ENCODE data around the gene CXCR5.

CXCR5 gene

DNA sequence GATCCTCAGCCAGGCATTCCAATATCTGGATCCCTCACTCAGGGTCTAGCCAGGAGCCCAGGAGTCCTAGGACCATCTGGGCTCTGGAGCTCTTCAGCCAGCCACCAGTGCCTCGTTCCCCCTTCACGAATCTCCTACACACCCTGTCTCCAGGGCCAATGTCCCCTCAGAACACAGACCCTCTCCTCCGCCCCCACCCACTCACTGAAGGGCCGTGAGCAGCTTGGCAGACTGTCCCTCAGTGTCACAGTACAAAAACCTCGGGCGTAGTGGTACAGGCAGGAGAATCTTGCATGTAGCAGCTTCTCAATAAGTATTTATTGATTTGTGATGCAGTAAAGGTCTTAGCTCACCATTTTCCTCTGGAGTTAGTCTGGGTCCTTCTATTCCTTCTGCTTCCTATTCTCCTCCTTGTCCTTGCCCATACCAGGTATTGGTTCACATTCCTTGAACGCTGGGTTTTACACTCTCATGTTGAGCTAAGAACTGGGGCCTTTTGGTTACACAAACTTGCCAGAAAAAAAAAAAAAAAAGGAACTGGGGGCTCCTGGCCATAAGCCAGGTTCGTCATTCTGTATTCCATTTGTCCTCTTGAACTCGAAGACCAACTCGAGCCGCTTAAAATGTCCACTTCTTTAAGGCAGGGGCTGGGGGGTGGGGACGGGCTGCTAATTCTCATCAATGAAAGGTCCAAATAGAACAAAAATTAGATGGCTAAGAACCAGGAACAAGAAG, 2.3 kb downstream of the CXCR5 start:
- TF ChIP-seq CTCF (IDR thresholded peaks at IDR 0.05; ENCODE audit: low read length, missing control alignments) = no peak
- H3K4me3 ChIP-seq (replicated peaks; ENCODE audit: low read depth, low read length) = no peak overlapping the region
- DNase-seq (ENCODE audit: low read depth) = no peak

DNA sequence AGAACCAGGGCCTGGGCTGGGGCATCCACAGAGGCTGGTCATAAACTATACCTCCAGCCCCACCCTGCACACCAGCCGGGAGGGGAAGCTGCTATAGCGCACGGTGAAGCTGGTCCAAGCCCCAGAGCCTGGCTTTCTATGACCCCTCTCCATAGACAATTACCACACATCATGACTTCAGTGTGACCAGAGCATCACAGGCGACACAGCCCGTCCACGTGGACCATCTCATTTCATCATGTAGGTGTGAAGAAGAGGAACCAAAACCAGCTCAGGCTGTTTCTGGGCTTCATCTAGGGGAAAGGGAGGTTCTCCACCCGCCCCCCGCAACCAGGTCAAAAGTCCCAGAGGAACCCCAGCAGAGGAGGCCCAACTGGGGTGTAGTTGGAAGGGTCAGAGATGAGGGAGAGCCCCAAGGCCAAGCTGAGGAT, 3.0 kb downstream of the CXCR5 start:
- no peak for TF ChIP-seq CTCF (IDR thresholded peaks at IDR 0.05; ENCODE audit: low read length, missing control alignments)
- no peak for DNase-seq (ENCODE audit: low read depth)

DNA sequence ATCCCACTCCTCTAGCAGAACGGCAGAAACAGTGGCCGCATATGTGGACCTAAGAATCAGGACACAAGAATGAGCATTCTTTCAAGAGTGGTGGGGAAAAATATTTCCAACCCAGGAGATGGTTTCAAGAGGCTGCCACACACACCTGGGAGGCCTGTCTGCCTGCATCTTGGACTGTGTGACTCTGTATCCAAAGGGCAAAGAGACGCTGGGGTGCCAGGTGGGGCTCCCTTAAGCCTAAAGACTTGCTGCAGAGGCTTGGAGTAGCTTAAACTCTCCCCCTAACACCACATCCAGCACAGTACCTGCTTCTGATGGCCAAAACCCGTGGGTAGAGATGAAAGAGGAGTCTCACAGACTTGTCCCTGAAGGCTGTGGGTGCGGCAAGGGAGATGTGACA, 3.5 kb downstream of the CXCR5 start:
- no peak for DNase-seq (ENCODE audit: low read depth)
- H3K4me3 ChIP-seq (replicated peaks; ENCODE audit: low read depth, low read length) = no peak overlapping the region
- no peak for TF ChIP-seq CTCF (IDR thresholded peaks at IDR 0.05; ENCODE audit: low read length, missing control alignments)

More for the DNA sequence above, 3.0 kb downstream of the CXCR5 start:
- H3K4me3 ChIP-seq (replicated peaks; ENCODE audit: low read depth, low read length) = no peak overlapping the region

DNA sequence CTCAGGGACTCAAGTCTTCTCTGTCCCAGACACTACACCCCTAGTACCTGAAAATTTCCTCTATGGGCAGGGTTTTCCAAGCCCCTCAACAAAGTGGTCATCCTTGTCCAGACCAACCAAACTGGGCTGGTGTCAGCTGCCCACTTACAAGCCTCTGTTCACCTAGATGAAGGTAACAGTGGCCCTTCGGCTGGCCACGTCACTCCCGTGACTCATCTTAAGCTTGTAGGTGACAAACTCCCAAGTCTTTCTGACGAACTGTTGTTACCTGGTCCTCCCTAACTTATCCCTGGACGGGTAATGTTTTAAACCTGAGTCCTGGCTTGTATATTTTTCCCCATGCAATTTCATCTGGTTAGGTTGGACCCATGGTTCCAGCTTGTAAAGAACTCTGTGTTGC, 4.7 kb downstream of the CXCR5 start:
- no peak for DNase-seq (ENCODE audit: low read depth)
- no peak for TF ChIP-seq CTCF (IDR thresholded peaks at IDR 0.05; ENCODE audit: low read length, missing control alignments)
- H3K4me3 ChIP-seq (replicated peaks; ENCODE audit: low read depth, low read length) = no peak overlapping the region

GRCh38 chr11:118889797-118890196, 6.1 kb downstream of the CXCR5 start:
- peak; percentile 35 for DNase-seq (ENCODE audit: low read depth)
- no peak overlapping the region for H3K4me3 ChIP-seq (replicated peaks; ENCODE audit: low read depth, low read length)
- no peak for TF ChIP-seq CTCF (IDR thresholded peaks at IDR 0.05; ENCODE audit: low read length, missing control alignments)

- DNase-seq (ENCODE audit: low read depth) = no peak
- TF ChIP-seq CTCF (IDR thresholded peaks at IDR 0.05; ENCODE audit: low read length, missing control alignments) = no peak
- H3K4me3 ChIP-seq (replicated peaks; ENCODE audit: low read depth, low read length) = no peak overlapping the region
Observed at GRCh38 chr11:118892514-118892913, 8.8 kb downstream of the CXCR5 start.

- H3K4me3 ChIP-seq (replicated peaks; ENCODE audit: low read depth, low read length) = no peak overlapping the region
- TF ChIP-seq CTCF (IDR thresholded peaks at IDR 0.05; ENCODE audit: low read length, missing control alignments) = no peak
- no peak for DNase-seq (ENCODE audit: low read depth)
Observed at GRCh38 chr11:118892964-118893363, 9.3 kb downstream of the CXCR5 start.

Measured in fibroblast of pulmonary artery (primary cell).